ENCODE measurements around the gene EPN1.

EPN1 gene

GRCh38 chr19:55678121-55678671 lies 3.2 kb downstream of the EPN1 start:
- no peak for DNase-seq (ENCODE audit: low read depth in 2 of 3, low spot score in 1 of 3)

DNA sequence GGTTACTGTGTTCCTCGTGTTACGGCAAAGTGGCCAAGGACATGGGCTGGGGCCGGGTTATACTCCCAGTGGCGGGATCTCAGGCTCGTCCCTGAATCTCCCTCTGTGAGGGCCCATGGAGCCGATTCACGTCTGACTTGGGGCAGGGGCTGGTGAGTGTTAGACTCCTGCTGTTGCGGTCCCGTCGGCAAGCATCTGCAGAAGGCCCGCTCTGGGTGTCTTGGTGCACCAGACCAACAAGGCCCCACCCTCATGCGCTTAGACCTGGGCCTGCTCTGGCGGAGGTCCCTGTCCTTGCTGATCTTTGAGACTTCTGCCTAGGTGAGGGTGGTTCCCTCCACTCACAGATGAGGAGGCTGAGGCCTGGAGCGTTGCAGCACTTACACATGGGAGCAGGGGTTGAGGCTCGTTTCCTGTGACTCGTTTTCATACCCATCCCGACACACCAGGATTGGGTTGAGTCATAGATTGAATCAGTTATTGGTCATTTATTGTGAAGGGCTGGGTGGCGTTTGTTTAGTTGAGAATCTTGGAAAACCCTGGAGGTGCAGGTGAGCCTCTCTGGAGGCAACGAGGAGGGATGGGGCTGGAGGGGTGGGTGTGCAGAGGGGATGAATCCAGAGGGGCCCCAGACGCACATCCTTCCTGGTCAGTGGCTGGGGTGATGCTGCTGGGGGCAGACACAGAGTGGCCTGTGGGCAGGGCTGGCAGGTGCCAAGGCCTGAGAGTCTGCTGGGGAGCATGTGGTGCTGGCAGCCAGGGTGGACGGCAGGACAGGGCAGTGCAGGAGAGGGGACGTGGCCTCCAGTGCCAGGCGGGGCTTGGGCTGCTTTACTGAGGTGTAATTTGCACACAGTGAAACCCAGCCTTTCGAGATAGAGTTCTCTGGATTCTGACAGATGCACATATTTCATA lies 4.6 kb downstream of the EPN1 start:
- DNase-seq (ENCODE audit: low read depth in 2 of 3, low spot score in 1 of 3) = no peak

DNA sequence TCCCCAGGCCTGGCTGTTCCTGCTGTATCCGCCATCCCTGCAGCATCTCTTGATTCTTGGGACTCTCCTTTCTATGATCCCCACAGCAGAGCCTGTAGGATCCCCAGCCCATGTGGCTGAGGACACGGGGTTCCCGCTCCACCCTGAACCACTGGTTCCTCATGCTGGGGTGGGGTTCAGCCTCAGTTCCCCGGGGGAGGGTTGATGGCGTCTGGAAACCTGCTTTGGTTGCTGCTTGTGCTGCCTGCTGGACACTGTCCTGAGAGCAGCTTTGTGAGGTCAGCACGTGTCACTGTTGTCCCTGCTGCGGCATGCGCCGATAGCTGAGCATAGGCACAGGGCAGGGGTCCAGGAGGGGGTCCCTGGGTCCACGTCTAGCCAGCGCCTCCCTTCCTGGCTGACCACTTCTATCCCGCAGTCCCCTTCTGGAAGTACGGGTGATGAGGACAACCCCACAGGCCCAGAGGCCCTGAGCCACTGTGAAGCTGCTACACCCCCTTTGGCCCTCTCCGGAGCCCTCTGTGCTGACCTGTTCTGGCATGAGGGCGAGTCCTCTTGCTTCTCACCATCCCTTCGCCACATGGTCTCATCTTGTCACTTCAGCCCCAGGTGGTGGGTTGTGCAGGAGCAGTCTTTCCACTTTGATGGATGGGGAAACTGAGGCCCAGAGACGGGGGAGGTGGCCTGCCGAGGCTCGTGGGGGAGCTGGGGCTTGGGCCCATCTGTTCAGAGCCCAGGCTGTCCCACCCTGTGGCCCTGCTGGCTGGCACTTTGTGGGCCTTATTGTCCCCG lies 5.5 kb downstream of the EPN1 start:
- no peak for DNase-seq (ENCODE audit: low read depth in 2 of 3, low spot score in 1 of 3)

DNA sequence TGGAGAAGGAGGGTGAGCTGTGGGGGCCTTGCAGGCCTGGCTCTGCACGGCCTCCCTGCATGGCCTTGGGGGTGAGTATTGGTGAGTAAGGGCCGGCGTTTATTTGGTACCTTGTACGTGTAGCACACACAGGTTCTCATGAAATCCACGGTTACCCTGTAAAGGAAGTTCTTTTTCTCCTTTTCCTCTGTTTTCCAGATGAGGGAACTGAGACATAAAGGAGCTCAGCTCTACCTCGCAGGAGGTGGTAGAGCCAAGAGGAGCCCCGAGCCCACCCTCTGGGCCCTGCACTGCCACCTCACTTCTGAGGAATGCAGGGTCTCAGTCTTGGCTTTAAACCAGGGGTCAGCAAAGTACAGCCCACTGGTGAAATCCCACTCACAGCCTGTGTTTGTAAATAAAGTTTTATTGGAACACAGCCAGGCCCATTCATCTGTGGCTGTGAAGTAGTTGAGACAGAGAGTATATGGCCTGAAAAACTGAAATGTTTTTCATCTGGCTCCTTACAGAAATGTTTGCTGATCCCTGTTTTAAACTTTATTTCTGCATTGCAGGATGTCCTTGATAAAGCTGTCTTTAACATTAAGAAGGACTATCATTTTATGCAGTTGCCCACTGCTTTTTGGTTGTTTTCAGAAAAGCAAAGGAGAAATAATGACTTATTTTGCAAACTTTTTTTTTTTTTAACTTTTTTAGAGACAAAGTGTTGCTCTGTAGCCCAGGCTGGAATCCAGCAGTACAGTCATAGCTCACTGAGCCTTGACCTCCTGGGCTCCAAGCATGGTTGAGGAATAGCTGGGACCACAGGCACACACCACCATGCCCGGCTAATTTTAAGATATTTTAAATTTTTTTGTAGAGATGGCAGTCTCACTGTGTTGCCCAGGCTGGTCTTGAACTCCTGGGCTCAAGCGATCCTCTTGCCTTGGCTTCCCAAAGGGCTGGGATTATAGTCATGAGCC lies 6.4 kb downstream of the EPN1 start:
- DNase-seq (ENCODE audit: low read depth in 2 of 3, low spot score in 1 of 3) = no peak

- DNase-seq (ENCODE audit: low read depth in 2 of 3, low spot score in 1 of 3) = no peak
Observed at GRCh38 chr19:55683449-55684261, 8.6 kb downstream of the EPN1 start.

GRCh38 chr19:55684946-55685681 lies 10.1 kb downstream of the EPN1 start:
- no peak for DNase-seq (ENCODE audit: low read depth in 2 of 3, low spot score in 1 of 3)

- no peak for DNase-seq (ENCODE audit: low read depth in 2 of 3, low spot score in 1 of 3)
Observed at GRCh38 chr19:55685776-55686175, 10.8 kb downstream of the EPN1 start.

DNA sequence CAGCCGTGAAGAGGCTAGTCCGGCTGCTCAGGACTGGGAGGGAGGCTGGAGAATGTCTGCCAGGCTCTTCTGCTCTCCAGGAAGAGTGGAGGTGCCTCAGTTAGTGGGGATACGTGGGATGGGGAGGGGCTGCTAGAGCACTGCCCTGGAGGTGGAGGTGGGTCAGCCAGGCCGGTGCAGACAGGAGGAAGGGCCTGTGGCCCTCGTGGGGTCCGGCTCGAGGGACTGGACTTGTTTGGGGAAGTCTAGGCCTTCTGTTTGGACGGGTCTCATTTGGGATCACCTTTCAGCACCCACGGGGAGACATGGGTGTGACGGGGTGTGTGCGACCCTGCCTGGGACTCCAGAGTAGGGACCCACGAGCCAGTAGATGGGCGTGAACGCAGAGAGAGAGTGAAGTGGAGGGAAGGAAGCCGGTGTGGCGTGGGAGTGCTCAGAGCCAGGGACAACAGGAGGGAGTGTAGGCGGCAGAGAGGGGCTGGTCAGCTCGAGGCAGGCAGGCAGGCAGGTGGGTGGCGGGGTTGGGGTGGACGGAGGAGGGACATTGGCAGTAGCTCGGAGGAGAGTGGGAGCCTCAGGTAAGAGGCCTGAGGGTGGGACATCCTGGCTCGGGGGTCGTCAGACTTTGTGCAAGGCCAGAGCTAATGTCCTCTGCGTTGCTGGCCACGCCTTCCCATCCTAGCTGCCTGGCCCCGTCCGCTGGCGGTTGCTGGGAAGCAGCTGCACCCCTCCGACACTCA lies 11.5 kb downstream of the EPN1 start:
- DNase-seq (ENCODE audit: low read depth in 2 of 3, low spot score in 1 of 3) = no peak

DNA sequence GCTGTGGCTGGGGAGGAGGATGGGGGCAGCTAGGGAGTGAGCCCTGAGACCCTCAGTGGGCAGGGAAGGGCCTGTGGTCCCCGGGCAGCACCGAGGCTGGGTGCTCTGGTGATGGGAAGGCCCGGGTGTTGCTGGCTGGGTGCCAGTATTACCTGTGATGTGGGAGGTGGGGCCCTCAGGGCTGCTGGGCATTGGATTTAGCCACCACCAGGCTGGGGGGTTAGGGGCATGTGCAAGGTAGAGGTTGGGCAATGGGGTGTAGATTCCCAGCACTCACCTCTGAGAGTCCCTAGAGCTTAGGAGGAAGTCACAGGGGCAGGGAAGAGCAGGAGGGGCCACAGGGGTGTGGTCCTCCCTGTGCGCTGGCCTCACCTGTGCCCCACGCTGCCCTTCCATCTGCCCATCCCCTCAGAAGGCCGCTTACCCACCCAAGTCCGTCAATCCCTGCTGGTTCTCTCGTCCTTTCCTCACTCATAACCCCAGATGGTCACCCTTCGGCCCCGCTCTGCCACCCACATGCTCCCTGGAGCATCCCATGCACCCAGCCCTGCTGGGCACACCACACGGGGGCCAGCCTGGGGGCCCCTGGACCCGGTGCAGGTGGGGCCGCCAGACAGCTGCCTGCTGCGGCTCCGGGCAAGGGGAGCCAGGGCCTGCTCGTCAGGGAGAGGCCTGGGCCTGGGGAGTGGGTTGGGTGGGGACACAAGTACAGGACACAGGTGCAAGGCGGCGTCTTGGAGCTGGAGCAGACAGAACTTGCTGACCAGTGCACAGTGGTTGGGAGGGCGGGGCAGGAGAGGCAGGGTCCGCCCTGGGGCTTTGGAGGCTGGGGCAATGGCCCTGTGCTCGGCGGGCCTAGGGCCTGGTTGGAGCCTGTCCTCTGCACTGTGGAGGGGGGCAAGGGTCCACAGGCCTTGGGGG lies 12.5 kb downstream of the EPN1 start:
- no peak for DNase-seq (ENCODE audit: low read depth in 2 of 3, low spot score in 1 of 3)

DNA sequence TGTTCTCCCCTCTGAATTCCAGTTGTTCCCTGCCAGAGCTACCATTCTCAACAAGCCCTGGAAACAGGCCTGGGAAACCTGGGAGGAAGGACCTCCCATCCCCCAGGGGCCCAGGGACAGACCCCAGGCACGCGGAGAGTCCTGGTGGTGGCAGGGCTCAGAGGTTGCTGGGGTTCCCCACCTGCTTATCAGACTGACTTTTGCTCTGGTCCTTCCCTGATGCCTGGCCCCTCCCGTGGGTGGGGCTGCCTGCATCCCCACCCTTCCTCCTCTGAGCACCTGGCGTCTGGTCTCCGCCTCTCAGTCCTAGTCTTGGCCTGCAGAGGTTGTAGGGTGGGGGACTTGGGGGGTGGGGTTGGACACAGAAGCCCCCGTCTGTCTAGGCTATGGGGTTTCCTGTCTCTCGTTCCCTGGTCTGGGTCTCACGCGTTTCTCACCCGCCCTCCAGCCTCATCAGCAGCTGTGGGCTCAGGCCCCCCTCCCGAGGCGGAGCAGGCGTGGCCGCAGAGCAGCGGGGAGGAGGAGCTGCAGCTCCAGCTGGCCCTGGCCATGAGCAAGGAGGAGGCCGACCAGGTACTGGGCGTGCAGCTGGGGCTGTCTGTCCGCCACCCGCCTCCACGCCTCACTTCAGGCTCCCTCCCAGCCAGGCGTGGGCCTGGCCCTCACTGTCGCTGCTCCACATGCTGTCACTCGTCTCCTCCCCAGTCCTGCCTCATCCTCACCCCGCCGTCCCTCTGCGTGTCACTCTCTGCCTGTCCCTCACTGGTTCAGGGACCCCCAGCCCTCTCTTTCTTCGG lies 13.6 kb downstream of the EPN1 start:
- DNase-seq (ENCODE audit: low read depth in 2 of 3, low spot score in 1 of 3) = no peak

DNA sequence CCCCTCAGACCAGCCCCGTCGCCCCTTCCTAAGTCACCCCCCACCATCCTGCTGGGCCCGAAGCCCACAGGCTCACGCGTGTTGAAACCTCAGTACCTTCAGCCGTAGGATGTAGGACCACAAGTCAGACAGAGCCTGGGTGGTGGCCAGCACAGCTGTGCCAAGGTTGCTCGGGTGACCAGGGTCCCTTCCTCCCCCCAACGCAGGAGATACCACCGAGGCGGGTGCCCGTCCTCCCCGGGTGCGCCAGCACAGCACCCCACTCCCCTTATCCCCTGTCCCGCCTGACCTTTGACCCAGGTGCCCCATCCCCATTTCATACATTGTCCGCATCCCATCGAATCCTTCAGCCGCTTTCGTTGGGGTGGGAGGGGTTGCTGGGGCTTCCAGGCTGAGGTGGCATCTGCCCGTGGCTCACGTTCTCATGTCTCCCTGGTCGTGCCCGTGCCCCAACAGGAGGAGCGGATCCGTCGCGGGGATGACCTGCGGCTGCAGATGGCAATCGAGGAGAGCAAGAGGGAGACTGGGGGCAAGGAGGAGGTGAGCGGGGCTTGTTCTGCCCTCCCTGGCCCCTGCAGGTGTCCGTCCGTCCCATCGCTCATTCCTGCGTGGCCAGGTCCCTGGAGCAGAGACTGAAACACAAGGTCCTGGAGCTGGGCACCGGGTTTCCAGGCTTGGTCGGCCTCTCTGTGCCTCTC lies 14.5 kb downstream of the EPN1 start:
- no peak for DNase-seq (ENCODE audit: low read depth in 2 of 3, low spot score in 1 of 3)

- DNase-seq (ENCODE audit: low read depth in 2 of 3, low spot score in 1 of 3) = no peak
Observed at GRCh38 chr19:55690109-55690768, 15.2 kb downstream of the EPN1 start.

- no peak for DNase-seq (ENCODE audit: low read depth in 2 of 3, low spot score in 1 of 3)
Observed at GRCh38 chr19:55690769-55691545, 15.9 kb downstream of the EPN1 start.

- no peak for DNase-seq (ENCODE audit: low read depth in 2 of 3, low spot score in 1 of 3)
Observed at GRCh38 chr19:55691561-55692481, 16.8 kb downstream of the EPN1 start.

Data from stimulated activated CD4-positive, alpha-beta T cell treated with anti-CD3 and anti-CD28 coated beads, Interleukin-12 subunit alpha, Interleukin-12 subunit beta, amount 100 ng/mL, for 48 hours (primary cell).